Muscle of back (tissue), 11 donors: ENCODE measurements around the gene EPHA2. TPM values are rescaled to one million over a fixed set of nuclear protein-coding genes. Genes with fewer than 3 reads are reported as not detected.

Experiments used
- DNase-seq, 3 donors: peaks; one replicate each; pipeline versions ENCODE4 v3.0.0 to v3.0.0-alpha.2; 2013
- polyA plus RNA-seq, 10 donors: library from polyadenylated mRNA; unstranded; fragments of 120-200 nt; gene quantifications; one replicate each; pipeline ENCODE4 v1.2.1, GENCODE V29; 2013; ENCODE audit not compliant: insufficient read length in 10 of 10

Gene EPHA2
- polyA plus RNA-seq, 10 donors, result 5.6 to 9.2 (median 7.0) TPM

DNA sequence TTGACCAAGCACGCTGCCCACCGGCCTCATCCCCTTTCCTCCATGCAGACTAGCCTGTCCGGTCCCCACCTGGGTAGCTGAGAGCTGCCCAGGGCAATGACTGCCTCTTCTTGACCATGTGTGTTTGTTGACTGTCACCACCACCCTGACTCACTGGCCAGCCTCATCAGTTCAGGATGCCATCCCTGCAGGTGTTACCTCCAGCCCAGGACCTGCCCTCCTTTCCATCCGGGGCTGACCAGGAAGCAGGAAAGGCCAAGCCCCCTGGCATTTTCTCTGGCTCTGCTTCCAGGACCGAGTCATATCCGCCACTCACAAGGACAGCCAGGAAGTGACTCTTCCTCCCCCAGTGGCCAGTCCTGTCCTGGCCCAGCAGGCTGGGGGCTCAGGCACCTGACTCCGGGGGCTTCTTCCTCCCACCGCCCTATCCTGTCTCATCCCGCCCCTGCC, 17.1 kb downstream of the EPHA2 start:
- DNase-seq, result no peak

DNA sequence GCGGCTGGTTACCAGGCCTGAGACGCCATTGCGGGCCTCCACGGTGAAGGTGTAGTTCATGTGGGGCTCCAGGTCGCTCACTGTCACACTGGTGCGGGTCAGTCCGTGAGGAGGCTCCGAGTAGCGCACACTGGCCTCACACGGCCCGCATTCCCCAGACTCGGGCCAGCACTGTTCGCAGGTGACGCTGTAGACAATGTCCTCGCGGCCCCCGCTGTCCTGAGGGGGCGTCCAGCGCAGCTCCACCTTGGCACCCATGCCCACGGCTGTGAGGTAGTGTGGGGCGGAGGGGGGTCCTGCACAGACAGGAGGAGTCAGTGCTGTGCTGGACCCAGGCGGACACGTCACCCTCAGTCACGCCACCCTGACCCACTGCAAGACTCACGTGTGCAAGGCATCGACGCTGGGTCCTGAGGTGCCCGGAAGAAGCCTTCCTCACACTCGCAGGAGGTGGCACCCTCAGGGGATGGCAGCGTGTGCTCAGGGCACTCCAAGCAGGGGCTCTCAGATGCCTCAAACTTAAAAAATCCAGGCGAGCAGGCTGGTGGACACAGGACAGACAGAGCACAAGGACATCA, 17.9 kb downstream of the EPHA2 start:
- no peak for DNase-seq

DNA sequence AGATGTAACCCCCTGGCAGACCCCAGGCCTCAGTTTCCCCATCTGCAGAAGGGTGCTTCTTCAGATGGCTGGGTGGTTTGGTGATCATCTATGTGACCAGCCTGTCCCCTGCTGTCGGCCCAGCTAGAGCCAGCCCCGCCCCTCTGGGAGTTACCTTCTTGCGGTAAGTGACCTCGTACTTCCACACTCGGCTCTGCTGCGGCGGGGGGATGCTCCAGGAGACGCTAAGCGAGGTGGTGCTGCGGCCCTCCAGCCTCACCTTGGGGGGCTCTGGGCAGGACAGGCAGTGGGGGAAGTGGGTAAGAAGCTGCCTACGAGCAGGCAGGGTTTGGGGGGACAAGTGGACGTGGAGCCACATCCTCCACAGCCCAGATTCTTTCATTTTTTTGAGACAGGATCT, 20.4 kb downstream of the EPHA2 start:
- DNase-seq, result no peak

DNA sequence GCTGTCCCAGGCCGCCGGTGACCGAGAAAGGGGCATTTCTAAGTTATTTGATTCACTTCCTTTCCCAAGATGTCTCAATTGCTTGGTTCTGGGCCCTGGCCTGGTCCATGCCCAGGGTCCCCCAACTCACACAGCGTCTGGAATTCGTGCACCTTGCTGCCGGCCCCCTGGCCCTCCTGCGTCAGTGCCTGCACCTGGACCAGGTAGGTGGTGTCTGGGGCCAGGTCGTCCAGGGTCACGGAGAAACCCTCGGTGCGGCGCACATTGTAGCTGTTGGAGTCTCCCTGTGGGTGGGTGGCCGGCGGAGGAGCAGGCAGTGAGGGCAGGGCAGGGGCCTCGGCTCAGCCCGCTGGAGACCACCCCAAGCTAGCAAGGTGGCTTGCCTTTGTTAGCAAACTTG, 21.0 kb downstream of the EPHA2 start:
- no peak for DNase-seq

DNA sequence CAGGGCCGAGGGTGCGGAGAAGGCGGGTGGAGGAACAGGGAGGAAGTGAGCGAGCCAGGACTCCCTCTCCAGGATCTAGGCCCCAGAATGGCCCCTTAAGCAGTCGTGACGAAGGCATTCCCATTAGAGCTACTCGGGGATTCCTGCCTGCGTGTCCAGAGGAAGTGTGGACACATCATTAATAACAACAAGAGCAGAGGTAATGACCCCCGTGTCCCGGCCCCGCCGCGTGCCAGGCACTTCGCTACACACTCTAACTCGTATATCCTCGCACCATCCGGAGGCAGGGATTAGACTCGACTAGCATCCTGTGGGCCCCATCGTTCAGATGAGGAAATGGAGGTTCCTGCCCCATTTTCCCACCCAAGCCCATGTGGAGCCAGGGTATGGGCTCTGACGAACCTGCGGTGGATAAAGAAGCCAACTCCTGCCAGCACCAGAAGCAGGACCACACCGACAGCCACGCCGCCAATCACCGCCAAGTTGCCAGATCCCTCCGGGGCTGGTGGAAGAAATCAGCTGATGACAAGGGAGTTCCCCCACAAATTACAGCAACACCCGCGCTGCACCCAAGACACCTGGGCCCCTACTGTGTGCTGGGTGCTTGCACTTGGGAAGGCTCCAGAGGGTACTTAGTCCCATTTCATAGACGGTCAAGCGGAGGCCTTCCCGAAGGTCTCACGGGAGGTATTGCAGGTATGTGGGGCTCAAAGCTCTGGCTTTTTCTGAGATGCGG, 21.6 kb downstream of the EPHA2 start:
- DNase-seq, result peak in 1 of 3 donors; percentile 64

DNA sequence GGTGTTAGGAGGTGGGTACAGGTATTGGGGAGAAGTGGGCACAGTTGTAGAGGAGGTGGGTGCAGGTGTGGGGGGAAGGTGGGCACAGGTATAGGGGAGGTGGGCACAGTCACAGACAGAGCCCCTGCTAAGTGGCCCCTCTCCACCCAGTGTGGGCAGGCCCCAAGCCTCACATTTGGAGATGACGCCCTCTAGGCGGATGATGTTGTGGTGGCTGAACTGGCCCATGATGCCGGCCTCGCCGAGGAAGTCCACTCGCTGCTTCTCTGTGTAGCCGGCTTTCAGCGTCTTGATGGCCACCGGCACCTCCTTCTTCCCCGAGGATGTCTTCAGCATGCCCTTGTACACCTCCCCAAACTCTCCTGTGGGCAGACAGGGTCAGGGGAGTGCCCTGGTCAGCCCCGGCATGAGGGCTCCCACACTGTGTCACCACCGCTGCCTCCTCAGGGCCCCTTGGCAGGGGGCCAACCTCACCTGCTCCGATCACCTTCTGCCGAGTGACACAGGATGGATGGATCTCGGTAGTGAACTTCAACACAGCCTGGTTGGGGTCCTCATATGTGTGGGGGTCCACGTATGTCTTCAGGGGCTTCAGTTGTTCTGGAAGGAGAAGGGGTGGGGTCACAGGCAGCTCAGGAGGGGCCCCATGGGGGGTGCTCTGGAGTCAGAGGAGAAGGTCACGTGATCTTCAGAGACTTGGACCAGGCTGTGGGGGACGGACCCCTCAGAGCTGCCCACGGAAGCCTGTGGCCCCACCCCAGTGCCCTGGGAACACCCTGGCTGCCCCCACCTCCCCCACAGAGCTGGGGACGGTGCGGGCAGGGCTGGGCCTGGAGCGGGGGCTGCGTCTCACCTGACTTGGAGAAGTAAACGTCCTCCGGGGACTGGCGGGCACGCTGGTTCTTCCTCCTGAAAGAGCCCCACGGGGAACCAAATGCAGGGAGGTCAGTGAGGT, 22.6 kb downstream of the EPHA2 start:
- no peak for DNase-seq

DNA sequence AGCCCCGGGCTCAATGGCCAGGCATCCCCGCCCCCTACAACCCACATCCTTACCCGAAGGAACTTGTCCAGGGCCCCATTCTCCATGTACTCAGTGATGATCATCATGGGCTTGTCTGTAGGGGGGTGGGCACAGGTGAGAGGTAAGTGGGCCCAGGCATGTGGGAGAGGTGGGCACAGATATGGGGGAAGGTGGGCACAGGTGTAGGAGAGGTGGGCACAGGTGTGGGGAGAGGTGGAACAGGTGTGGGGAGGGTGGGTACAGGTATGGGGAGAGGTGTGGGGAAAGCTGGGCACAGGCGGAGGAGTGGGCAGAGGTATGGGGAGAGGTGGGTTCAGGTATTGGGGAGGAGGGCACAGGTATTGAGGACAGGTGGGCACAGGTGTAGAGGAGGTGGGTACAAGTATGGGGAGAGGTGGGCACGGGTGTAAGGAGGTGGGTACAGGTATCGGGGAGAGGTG, 23.5 kb downstream of the EPHA2 start:
- DNase-seq, result no peak

DNA sequence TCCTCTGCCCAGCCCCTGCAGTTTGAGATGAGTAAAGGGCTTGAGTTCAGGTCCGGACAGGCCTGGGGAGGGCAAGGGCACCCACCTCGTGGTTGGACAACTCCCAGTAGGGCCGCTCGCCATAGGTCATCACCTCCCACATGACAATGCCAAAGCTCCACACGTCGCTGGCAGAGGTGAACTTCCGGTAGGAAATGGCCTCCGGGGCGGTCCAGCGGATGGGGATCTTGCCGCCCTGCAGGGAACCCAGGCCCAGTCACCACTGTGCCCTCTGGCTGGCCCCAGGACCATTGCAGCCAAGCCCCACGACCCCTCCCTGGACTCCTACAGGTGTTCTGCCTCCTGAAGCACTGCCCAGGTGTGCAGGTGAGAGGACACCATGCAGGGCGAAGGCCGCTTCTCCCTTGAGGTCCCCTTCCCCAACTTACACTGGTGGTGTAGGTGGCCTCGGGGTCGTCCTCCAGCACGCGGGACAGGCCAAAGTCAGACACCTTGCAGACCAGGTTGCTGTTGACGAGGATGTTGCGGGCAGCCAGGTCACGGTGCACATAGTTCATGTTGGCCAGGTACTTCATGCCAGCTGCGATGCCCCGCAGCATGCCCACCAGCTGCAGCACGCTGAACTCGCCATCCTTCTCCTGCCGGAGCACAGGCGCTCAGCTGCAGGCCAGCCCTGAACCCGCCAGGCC, 24.1 kb downstream of the EPHA2 start:
- no peak for DNase-seq

DNA sequence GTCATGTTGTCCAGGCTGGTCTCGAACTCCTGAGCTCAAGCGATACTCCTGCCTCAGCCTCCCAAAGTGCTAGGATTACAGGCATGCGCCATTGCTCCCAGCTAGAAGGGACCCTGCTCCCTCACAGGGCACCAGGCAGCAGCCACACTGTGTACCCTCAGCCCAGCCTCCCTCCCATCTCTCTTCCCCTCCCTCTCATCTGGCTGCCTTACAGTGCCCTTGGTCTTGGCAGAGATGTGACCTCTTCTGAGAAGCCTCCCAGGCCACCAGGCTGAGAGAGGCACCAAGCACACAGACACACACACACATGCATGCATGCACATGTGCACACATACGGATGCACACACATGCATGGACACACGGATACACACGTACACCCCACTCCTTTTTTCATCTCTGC, 25.0 kb downstream of the EPHA2 start:
- no peak for DNase-seq

DNA sequence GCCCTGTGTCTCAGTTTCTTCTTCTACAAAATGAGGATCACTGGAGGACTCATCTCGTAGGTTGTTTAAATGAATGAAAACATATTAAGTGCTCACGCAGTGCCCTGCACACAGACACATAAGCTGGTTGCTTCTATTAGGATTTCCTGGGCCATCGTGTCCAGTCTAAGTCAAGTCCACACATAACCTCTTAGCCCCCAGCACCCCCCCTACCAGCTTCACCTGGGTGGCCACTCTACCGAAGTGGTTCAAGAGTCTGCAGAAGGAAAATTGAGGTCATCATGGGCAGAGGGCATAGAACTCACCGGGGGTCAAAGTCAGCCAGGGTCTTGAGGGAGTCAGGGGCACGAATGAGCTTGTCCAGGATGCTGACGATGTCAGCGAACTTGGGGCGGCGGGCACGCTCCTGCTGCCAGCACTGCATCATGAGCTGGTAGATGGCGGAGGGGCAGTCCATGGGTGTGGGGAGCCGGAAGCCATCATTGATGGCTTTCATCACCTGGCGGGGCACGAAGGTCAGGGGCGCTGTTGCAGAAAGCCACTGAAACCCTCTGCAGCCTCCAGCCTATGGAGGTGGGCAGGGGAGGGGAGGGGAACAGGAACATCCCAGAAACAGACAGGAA, 25.8 kb downstream of the EPHA2 start:
- no peak for DNase-seq

DNA sequence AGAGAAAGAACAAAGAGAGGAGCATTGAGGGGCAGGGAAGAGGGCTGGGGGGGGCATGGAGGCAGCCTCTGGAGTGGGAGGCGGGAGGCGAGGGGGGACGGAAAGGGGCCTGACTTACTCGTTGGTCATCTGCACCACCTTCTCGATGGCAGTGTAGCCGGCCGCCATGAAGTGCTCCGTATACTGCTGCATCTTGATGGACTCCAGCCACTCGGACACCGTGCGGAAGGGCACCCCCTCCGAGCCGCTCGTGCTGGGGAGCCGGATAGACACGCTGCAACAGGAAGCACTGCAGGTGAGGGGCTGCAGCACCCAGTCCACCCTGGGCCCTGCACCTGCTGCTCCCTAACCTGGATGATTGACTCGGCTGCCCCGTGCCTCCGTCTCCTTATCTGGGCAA, 26.6 kb downstream of the EPHA2 start:
- DNase-seq, result no peak

DNA sequence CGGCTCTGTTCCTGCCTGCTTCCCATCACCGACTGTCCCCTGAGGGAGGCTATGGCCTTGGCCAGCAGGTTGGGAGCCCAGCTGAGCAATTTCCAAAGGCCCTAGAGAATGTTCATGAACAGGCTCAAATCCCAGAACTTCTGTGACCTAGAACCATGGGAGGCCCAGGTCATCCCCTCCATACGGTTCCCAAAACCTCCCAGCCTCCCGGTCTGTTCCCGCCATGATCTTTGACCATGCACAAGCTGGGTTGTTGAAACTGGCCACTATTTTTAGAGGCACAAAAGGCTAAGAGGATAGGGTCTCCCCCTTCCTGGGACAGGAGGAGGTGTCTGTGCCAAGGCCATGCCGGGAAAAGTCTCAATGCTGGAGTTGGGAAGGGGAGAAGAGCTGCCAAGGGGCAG, 27.5 kb downstream of the EPHA2 start:
- no peak for DNase-seq

DNA sequence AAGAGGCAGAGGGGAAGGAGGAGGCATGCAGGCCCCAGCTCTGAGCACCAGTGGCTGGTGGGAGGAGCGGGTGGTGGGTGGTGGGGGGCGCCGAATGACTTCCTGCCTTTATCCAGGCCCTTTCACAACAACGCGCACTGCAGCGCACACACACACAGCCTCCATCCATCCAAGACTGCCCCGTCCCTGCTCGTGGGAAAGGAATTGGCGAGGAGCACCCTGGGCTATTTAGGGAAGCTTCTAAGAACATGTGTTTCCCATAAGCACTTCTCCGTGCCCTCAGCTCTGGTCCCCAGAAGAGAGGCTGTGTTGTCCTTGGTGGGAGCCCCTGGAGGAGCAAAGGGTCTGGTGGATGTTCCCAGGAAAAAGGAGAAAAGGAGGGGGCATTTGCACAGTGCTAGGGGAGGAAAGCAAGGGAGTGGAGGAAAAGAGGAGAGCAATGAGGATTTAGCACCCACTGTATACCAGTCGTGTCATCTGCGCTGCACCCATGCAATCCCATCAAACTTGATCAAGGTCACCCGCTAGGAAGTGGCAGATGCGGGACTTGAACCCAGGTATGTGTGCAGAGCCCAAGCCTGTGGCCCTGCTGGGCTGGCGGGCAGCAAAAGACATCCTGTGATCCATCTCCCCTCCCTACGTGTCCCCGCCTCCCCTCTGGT, 28.1 kb downstream of the EPHA2 start:
- peak in 1 of 3 donors; percentile 60 for DNase-seq

DNA sequence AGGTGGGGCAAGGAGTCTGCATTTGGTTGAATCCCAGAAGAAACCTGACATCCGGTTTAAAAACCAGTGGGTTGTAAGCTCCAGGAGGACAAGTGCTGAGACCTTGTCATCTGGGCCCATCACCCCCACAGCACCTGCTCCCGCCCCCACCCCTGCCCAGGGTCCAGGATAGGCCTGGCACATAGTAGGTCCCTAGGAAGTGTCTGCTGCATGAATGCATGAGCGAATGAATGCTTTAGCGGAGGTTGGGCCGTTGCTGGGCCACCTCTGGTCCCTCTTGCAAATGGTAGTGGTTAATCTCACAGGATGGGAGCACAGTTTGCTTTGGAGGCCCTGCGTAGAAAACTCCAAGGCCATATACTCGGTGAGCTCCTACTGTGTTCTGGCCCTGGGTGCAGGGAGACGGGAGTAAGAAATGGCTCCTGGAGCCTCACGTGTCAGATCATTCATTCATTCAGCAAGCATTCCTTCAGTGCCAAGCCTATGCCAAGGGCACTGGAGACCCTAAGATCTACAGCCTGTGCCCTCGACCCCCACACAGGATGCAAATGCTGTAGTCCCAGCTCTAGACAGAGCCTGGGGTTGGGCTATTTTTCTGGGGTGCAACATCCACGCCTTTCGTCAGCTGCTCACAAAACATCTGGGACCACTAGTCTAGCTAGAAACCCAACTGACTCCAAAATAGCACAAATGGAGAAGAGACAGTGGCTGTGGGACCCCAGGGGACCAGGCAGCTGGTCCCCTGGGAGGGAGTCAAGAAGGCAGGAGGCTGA, 28.9 kb downstream of the EPHA2 start:
- DNase-seq, result no peak

DNA sequence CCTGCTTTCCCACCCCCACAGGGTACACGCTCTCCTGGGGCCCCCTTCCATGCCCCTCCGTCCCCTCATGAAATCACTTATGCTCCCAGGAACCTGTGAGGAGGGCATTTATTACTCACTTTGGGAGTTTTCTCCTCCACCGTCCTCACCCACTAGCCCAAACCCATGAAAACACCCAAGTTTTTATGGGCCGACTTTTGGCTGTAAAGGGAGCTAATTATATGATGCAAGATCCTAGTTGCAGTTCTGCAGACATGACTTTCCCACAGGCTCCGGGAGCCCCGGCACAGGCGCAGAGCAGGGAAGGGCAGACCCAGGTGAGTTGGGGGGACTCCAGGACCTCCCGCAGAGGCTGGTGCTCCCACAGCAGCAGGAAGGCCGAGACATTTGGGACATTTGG, 29.7 kb downstream of the EPHA2 start:
- DNase-seq, result no peak

DNA sequence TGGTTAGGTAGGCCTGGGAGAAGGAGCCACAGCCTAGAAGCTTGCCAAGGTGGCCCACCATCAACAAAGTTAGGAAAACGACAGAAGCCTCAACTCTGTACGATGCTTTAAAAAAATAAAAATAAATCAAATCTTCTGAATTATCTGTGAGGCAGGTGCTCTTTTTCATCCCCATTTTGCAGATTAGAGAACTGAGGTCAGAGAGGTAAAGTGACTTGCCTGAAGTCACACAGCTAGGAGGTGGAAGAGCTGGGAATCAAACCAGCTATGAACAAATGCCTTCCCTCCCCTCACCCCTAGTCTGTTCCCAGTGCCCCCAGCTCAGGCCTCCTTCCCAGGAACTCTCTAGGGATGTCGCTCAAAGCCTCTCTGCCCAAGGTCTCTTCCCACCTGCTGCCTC, 30.4 kb downstream of the EPHA2 start:
- DNase-seq, result no peak

DNA sequence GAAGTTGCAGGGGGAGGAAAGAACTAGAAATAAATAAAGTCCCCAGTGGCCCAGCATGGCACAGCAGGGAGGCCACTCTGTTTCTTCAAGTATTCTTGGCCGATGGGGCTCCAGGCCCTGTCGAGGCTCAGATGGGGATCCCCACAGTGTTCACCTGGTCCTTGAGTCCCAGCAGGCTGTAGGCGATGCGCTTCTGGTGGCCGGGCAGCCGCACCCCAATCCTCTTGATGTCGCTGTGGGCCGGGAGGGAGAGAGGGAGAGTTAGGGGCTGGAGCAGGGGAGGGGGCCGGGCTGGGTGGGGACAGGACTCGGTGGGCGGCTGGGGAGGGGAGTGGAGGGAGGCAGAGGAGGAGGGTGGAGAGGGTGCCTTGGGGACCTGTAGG, 30.8 kb downstream of the EPHA2 start:
- DNase-seq, result no peak

DNA sequence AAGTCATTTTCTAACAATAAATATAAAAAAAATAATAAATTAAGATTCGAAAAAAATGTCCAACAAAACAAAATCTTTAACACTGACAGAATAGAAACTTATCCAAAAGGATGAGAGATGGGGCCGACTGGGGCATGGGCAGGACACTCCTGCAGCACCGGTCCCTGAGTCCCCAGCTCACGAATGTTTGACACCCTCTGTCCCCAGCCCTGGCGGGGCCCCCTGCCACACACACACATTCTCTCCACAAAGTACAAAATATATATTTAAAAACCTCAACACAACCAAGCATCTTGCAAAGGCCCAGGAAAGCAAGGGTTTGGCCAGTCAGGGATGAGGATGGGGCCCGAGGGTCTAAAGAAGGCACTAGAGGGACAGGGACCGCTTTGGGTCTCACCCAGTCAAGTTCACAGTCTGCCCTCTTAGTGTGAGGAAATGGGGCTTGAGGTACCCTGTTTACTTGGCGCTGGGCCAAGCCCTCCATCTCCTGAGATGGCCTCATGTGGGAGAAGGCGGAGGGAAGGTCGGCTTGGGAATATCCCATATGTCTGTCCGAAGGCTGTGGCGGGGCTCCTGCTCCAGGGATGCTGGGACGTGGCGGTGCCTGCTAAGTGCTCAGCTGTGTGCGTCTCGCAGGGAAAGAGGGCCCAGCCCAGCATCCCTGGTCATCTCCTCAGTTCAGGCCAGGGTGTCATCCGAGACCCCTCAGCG, 31.3 kb downstream of the EPHA2 start:
- DNase-seq, result no peak

DNA sequence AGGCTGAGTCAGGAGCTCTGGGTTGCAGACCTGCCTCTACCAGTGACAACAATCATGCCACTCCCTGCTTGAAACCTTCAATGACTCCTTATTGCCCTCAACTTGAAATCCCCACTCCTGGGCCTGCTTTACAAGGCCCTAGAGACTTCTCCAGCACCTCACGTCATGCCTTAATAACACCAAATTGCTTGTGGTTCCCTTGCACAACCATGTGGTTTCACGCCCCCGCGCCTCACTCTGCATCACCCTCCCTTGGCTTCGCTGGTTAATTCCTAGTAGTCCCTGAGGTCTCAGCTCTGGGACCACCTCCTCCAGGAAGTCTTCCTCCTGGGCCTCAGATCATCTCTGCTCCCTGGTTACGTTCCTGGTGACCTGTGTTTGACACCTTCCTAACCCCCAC, 33.0 kb downstream of the EPHA2 start:
- DNase-seq, result peak in 1 of 3 donors; percentile 71
